Neural progenitor cell (in vitro differentiated cells): Measurements from ENCODE around the gene CRMP1.

Source experiments
- EZH2phosphoT487 ChIP-seq: fragments of 200-600 bp; sonication (generic); IDR thresholded peaks from 2 replicates; pipeline ENCODE4 v1.6.1; 2017; ENCODE audit warnings: antibody characterized with exemption
- TF ChIP-seq, protein P1 (sequence below): fragments of 200-600 bp; sonication (generic); IDR thresholded peaks from 2 replicates; pipeline ENCODE4 v1.5.1; 2017; ENCODE audit warnings: antibody characterized with exemption, mild to moderate bottlenecking

DNA sequence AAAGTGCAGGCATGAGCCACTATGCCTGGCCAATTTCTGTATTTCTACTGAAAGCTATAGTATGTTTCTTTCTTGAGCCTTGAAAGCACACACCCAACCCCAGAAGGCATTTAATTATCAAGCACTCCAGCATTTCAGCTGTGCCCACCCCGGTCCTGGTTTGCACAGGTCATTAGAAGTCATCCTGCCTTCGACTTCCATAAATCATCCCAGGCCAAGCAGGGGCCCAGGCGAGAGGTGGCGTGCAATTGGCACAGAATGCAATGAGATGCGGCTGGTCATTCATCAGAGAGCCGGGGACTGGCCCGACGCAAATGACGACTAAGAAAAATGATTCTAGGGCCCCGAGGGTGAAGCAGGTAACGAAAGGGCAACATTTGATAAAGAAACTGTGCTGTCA lies 24.8 kb upstream of the CRMP1 start:
- TF ChIP-seq, protein P1, sequence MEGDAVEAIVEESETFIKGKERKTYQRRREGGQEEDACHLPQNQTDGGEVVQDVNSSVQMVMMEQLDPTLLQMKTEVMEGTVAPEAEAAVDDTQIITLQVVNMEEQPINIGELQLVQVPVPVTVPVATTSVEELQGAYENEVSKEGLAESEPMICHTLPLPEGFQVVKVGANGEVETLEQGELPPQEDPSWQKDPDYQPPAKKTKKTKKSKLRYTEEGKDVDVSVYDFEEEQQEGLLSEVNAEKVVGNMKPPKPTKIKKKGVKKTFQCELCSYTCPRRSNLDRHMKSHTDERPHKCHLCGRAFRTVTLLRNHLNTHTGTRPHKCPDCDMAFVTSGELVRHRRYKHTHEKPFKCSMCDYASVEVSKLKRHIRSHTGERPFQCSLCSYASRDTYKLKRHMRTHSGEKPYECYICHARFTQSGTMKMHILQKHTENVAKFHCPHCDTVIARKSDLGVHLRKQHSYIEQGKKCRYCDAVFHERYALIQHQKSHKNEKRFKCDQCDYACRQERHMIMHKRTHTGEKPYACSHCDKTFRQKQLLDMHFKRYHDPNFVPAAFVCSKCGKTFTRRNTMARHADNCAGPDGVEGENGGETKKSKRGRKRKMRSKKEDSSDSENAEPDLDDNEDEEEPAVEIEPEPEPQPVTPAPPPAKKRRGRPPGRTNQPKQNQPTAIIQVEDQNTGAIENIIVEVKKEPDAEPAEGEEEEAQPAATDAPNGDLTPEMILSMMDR, result no peak
- no peak for TF ChIP-seq EZH2phosphoT487
